Type B pancreatic cell (in vitro differentiated cells): ENCODE results near the gene DNAJB4. TPM values are rescaled to one million over a fixed set of nuclear protein-coding genes. Genes with fewer than 3 reads are reported as not detected.
A peak's percentile ranks its signal among the peaks of the same experiment; 100 is the strongest.
"Not testable (repeated sequence)": the region's sequence is repeated elsewhere in the genome, so short reads cannot be mapped to it uniquely, and the experiment has no call there.

ENCODE experiments used
- DNase-seq: peaks from one replicate; pipeline ENCODE4 v3.0.0; 2021; ENCODE audit warnings: mixed read lengths; ENCODE audit not compliant: unreplicated experiment; ENCODE audit errors: extremely low spot score
- H3K27ac Mint-ChIP-seq: 2 replicates; pipeline ENCODE4 v1.8.0; 2021; ENCODE audit warnings: mild to moderate bottlenecking, mixed read lengths
- H3K27me3 Mint-ChIP-seq: 2 replicates; pipeline ENCODE4 v1.8.0; 2021; ENCODE audit warnings: mixed read lengths
- H3K36me3 Mint-ChIP-seq: 2 replicates; pipeline ENCODE4 v1.8.0; 2021; ENCODE audit warnings: mixed read lengths
- H3K4me1 Mint-ChIP-seq: one replicate; pipeline ENCODE4 v1.8.0; 2021; ENCODE audit warnings: mixed read lengths; ENCODE audit not compliant: unreplicated experiment
- H3K4me3 Mint-ChIP-seq: 2 replicates; pipeline ENCODE4 v1.8.0; 2021; ENCODE audit warnings: mild to moderate bottlenecking, mixed read lengths
- H3K9me3 Mint-ChIP-seq: 2 replicates; pipeline ENCODE4 v1.8.0; 2021; ENCODE audit warnings: mixed read lengths
- CTCF ChIP-seq: fragments of 200-600 bp; sonication (generic); conservative IDR thresholded peaks from 2 replicates; pipeline ENCODE4 v1.5.0; 2021; ENCODE audit warnings: antibody characterized with exemption, mild to moderate bottlenecking
- total RNA-seq: library from RNA; stranded (reverse); gene quantifications from 2 replicates; pipeline ENCODE4 v1.2.1, GENCODE V29; 2021; ENCODE audit warnings: low replicate concordance

DNAJB4 gene
- total RNA-seq, 1 donor from 2014 or later = 27.7 TPM

DNA sequence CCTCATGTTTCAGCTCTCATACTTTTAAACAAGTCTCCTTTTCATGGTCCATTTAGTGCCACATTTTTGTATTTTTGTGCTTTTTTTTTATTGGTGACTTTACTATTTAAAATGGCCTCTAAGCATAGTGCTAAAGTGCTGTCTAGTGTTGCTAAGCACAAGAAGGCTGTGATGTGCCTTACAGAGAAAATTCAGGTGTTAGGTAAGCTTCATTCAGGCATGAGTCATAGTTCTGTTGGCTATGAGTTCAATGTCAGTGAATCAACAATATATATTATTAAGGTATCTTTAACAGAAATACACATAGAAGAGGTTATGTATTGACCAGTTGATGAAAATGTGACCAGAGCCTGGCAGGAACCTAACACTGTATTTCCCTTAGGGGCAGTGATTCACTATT, 13.1 kb upstream of the DNAJB4 start:
- Mint-ChIP-seq H3K27me3 (no peaks in the 10 kb centered on the region), H3K36me3 (peaks cover 20% of the 10 kb centered on the region), H3K9me3 (no peaks in the 10 kb centered on the region), H3K4me1 (no peaks in the 10 kb centered on the region), H3K27ac (no peak overlapping the region), H3K4me3 (no peak overlapping the region)
- TF ChIP-seq CTCF = no peak
- DNase-seq = no peak

- Mint-ChIP-seq H3K4me3 (no peak overlapping the region), H3K27ac (no peak overlapping the region), H3K27me3 (no peaks in the 10 kb centered on the region), H3K36me3 (peaks cover 15% of the 10 kb centered on the region), H3K4me1 (no peaks in the 10 kb centered on the region), H3K9me3 (no peaks in the 10 kb centered on the region)
- TF ChIP-seq CTCF = no peak
- no peak for DNase-seq
Measured at GRCh38 chr1:77994117-77994705, 10.5 kb upstream of the DNAJB4 start.

DNA sequence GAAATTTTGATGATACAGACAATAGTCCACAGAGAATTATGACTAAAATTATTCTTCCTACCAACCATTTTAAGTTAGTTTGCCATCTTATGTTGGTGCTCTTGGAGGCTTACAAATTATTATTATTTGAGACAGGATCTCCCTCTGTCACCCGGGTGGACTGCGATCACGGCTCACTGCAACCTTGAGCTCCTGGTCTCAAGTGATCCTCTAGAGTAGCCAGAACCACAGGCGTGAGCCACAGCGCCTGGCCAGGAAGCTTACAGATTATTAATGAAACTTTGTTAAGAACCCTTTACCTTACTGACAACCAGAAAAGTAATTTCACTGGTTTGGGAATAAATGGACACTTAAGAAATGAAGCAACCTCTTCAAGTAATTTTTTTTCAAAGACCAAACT, 8.0 kb upstream of the DNAJB4 start:
- Mint-ChIP-seq H3K4me1 (no peaks in the 10 kb centered on the region), H3K36me3 (peaks cover 8% of the 10 kb centered on the region), H3K9me3 (no peaks in the 10 kb centered on the region), H3K27me3 (no peaks in the 10 kb centered on the region), H3K27ac (no peak overlapping the region), H3K4me3 (no peak overlapping the region)
- TF ChIP-seq CTCF = no peak
- DNase-seq = no peak

- H3K27me3 Mint-ChIP-seq, H3K27ac Mint-ChIP-seq, DNase-seq, H3K36me3 Mint-ChIP-seq, H3K4me3 Mint-ChIP-seq, H3K9me3 Mint-ChIP-seq: not testable (repeated sequence)
- H3K4me1 Mint-ChIP-seq = peaks cover 19% of the 10 kb centered on the region
Measured at GRCh38 chr1:78000536-78000935, 4.2 kb upstream of the DNAJB4 start.

- no peak for TF ChIP-seq CTCF
- peaks cover 3% of the 10 kb centered on the region for H3K27me3 Mint-ChIP-seq
- no peak for DNase-seq
- peaks cover 28% of the 10 kb centered on the region for H3K4me1 Mint-ChIP-seq
- peak overlapping the region; percentile 99 for H3K27ac Mint-ChIP-seq
- peak overlapping the region; percentile 75 for H3K4me3 Mint-ChIP-seq
- no peaks in the 10 kb centered on the region for H3K9me3 Mint-ChIP-seq
- no peaks in the 10 kb centered on the region for H3K36me3 Mint-ChIP-seq
Measured at GRCh38 chr1:78003070-78003746, 1.5 kb upstream of the DNAJB4 start.

GRCh38 chr1:78003882-78004718, 639 bp upstream of the DNAJB4 start:
- Mint-ChIP-seq H3K9me3 (no peaks in the 10 kb centered on the region), H3K4me3 (peak overlapping the region; percentile 93), H3K27ac (peak overlapping the region; percentile 99), H3K4me1 (peaks cover 30% of the 10 kb centered on the region), H3K36me3 (no peaks in the 10 kb centered on the region), H3K27me3 (peaks cover 3% of the 10 kb centered on the region)
- DNase-seq = no peak
- TF ChIP-seq CTCF = no peak
